Transverse colon (tissue), 4 donors: Measurements from ENCODE around the gene MYH4. TPM values are rescaled to one million over a fixed set of nuclear protein-coding genes. Genes with fewer than 3 reads are reported as not detected.

Source experiments
- DNase-seq: peaks from one replicate; pipeline ENCODE4 v3.0.0-alpha.2; 2019
- H3K27ac ChIP-seq, 4 donors: fragments of 200-600 bp; sonication (generic); 2 replicates each; pipeline ENCODE4 v1.5.1; 2016 to 2018; ENCODE audit warnings: inconsistent platforms in 4 of 4
- H3K27me3 ChIP-seq: fragments of 200-600 bp; sonication (generic); 2 replicates; pipeline ENCODE4 v1.5.1; 2017; ENCODE audit warnings: inconsistent platforms
- H3K36me3 ChIP-seq, 4 donors: fragments of 200-600 bp; sonication (generic); 2 replicates each; pipeline ENCODE4 v1.5.1; 2017 to 2019; ENCODE audit warnings: inconsistent platforms in 4 of 4
- H3K4me1 ChIP-seq, 4 donors: fragments of 200-600 bp; sonication (generic); 2 replicates each; pipeline ENCODE4 v1.5.1; 2017 to 2020; ENCODE audit warnings: inconsistent platforms in 4 of 4
- H3K4me3 ChIP-seq, 4 donors: fragments of 200-600 bp; sonication (generic); 1 replicate in 1 of 4; 2 replicates in 3 of 4; pipeline versions ENCODE4 v1.5.1 to v1.6.1; 2017 to 2019; ENCODE audit warnings: inconsistent platforms in 4 of 4
- H3K9me3 ChIP-seq, 2 donors: fragments of 200-600 bp; sonication (generic); 2 replicates each; pipeline ENCODE4 v1.5.1; 2017 to 2019; ENCODE audit warnings: inconsistent platforms in 2 of 2
- EP300 ChIP-seq: sonication (generic); formaldehyde crosslinking; IDR thresholded peaks from one replicate; pipeline ENCODE4 v1.6.1; 2017; ENCODE audit warnings: antibody characterized with exemption, low read depth
- POLR2A ChIP-seq: fragments of 450-650 bp; IDR thresholded peaks from one replicate; pipeline ENCODE4 v1.6.1; 2016; ENCODE audit warnings: antibody characterized with exemption, mild to moderate bottlenecking, moderate library complexity
- POLR2AphosphoS5 ChIP-seq, 3 donors: sonication (generic); formaldehyde crosslinking; IDR thresholded peaks; one replicate each; pipeline ENCODE4 v1.6.1; 2016; ENCODE audit warnings: antibody characterized with exemption in 3 of 3
- WGBS, 2 donors: methylation state at CpG; one replicate each; pipeline ENCODE4 v1.1.5; 2018; ENCODE audit warnings: low coverage in 1 of 2; 5-methylcytosine and 5-hydroxymethylcytosine counted together
- in situ Hi-C, 4 donors: fragments of 200-750 bp; cut with MboI; loops; one replicate each; pipeline versions ENCODE4 v1.15.0 to v1.15.1; 2017; ENCODE audit warnings: low sequenced_read_pairs in 3 of 4, low pct_ligation_motif_present in 1 of 4, low pct_unique_long_range_greater_than_20kb in 1 of 4
- intact Hi-C: fragments of 100-400 bp; cut with DNase I; formaldehyde crosslinking; loops from one replicate; pipeline ENCODE4 v1.15.1; 2023; ENCODE audit warnings: low total_unique reads
- total RNA-seq, 4 donors: library from RNA; depleted of rRNA; stranded (reverse); fragments of >200 nt; gene quantifications; one replicate each; pipeline ENCODE4 v1.1.0, GENCODE V29; 2016
- TF ChIP-seq, protein P1 (sequence below), 5 experiments: fragments of 200-600 bp in 3 of 5; fragments of 450-650 bp in 2 of 5; sonication (generic) in 3 of 5; IDR thresholded peaks; 1 replicate in 2 of 5; 2 replicates in 3 of 5; pipeline ENCODE4 v1.5.1; 2016 to 2017; ENCODE audit warnings: antibody characterized with exemption in 5 of 5, inconsistent platforms in 3 of 5, mild to moderate bottlenecking in 2 of 5, moderate library complexity in 1 of 5

Gene MYH4
- total RNA-seq, 4 donors from 2014 or later, result not detected

- intact Hi-C loops (no loop called here), in situ Hi-C loops (no loop called here)
- H3K27ac ChIP-seq, result no peak overlapping the region
- H3K4me1 ChIP-seq, result no peaks in the 10 kb centered on the region
- 52 to 61% methylated on average over 2 to 3 of the region's 3 CpGs for WGBS, 2 donors
- H3K4me3 ChIP-seq, result no peak overlapping the region
- TF ChIP-seq, protein P1, sequence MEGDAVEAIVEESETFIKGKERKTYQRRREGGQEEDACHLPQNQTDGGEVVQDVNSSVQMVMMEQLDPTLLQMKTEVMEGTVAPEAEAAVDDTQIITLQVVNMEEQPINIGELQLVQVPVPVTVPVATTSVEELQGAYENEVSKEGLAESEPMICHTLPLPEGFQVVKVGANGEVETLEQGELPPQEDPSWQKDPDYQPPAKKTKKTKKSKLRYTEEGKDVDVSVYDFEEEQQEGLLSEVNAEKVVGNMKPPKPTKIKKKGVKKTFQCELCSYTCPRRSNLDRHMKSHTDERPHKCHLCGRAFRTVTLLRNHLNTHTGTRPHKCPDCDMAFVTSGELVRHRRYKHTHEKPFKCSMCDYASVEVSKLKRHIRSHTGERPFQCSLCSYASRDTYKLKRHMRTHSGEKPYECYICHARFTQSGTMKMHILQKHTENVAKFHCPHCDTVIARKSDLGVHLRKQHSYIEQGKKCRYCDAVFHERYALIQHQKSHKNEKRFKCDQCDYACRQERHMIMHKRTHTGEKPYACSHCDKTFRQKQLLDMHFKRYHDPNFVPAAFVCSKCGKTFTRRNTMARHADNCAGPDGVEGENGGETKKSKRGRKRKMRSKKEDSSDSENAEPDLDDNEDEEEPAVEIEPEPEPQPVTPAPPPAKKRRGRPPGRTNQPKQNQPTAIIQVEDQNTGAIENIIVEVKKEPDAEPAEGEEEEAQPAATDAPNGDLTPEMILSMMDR (IDR thresholded peaks at IDR 0.05), result no peak
- TF ChIP-seq POLR2AphosphoS5 (IDR thresholded peaks at IDR 0.05), result no peak
- no peak for TF ChIP-seq POLR2A
- no peak for TF ChIP-seq EP300
- H3K9me3 ChIP-seq, result no peaks in the 10 kb centered on the region
- H3K36me3 ChIP-seq, result no peaks in the 10 kb centered on the region
- no peak for DNase-seq
- no peaks in the 10 kb centered on the region for H3K27me3 ChIP-seq
These were observed 51.9 kb downstream of the MYH4 start for GRCh38 chr17:10417431-10417830.

- in situ Hi-C loops, result no loop called here
- no peak for DNase-seq
- H3K27me3 ChIP-seq, result no peaks in the 10 kb centered on the region
- H3K27ac ChIP-seq, result no peak overlapping the region
- 75% methylated on average over 4 of the region's 4 CpGs; no CpG with 5 or more reads in 1 of the 2 donors for WGBS, 2 donors
- H3K4me3 ChIP-seq, result no peak overlapping the region
- TF ChIP-seq EP300 (no peak), POLR2A (no peak), POLR2AphosphoS5 (IDR thresholded peaks at IDR 0.05) (no peak)
- TF ChIP-seq, protein P1 (IDR thresholded peaks at IDR 0.05), result no peak
- intact Hi-C loops, result no loop called here
- H3K9me3 ChIP-seq, result no peaks in the 10 kb centered on the region
- no peaks in the 10 kb centered on the region for H3K4me1 ChIP-seq
- H3K36me3 ChIP-seq, result no peaks in the 10 kb centered on the region
These were observed 54.2 kb downstream of the MYH4 start for GRCh38 chr17:10415161-10415560.

GRCh38 chr17:10403589-10403988 is 65.8 kb downstream of the MYH4 start:
- peaks cover 0 to 10% (median 2%) of the 10 kb centered on the region in 4 donors for H3K4me1 ChIP-seq
- peak; percentile 48 for DNase-seq
- H3K27me3 ChIP-seq, result no peaks in the 10 kb centered on the region
- H3K9me3 ChIP-seq, result no peaks in the 10 kb centered on the region
- in situ Hi-C loops (no loop called here), intact Hi-C loops (no loop called here)
- H3K36me3 ChIP-seq, result no peaks in the 10 kb centered on the region
- peak overlapping the region in 1 of 4 donors; percentile 35 for H3K27ac ChIP-seq
- TF ChIP-seq, protein P1 (IDR thresholded peaks at IDR 0.05), result no peak
- TF ChIP-seq POLR2AphosphoS5 (IDR thresholded peaks at IDR 0.05) (no peak), EP300 (no peak), POLR2A (no peak)
- no peak overlapping the region for H3K4me3 ChIP-seq

GRCh38 chr17:10398352-10398751 is 71.0 kb downstream of the MYH4 start:
- Histone ChIP-seq H3K4me3 (no peak overlapping the region), H3K27me3 (no peaks in the 10 kb centered on the region), H3K27ac (no peak overlapping the region), H3K36me3 (no peaks in the 10 kb centered on the region), H3K9me3 (no peaks in the 10 kb centered on the region), H3K4me1 (peaks cover 0 to 3% (median 0%) of the 10 kb centered on the region in 4 donors)
- in situ Hi-C loops (no loop called here), intact Hi-C loops (loop anchor here (5.0 kb wide), 2 partner anchors 1249 to 1506 kb away; no protein-coding TSS in a partner anchor)
- no peak for TF ChIP-seq POLR2A
- TF ChIP-seq EP300, result no peak
- 87 to 88% methylated on average over 9 of the region's 9 CpGs for WGBS, 2 donors
- no peak for DNase-seq
